ENCODE data around the gene TMEM258. TPM values are rescaled to one million over a fixed set of nuclear protein-coding genes. Genes with fewer than 3 reads are reported as not detected.

Gene TMEM258
- 61.3 and 159 TPM in 2 replicates for total RNA-seq

DNA sequence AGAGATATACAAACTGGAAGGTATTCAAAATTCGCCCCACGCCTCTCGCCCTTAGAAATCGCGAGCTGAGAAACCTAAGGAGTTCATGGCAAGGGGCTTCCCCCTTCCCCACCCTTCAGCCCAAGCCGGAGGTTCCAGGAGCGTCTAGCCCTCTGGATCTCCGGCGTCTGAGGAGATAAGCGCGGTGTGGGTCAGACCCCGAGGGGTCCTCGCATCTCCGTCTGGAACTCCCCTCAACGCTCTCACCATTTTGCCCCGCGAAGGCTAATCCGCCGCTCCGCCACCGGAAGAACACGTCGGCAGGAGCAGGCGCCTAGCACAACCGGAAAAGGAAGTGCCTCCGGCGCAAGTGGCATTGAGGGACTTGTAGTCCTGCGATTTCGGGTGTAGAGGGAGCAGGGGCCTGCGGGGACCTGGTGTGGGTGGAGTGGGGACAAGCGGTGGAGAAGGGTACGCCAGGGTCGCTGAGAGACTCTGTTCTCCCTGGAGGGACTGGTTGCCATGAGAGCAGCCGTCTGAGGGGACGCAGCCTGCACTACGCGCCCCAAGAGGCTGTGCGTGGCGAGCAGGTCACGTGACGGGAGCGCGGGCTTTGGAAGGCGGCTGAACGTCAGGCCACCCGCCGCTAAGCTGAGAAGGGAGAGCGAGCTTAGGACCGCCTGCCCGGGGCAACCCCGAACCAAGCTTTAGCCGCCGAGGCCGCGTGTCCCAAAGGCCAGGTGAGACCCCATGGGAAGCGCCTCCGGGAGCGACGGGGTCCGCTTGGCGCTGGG lies at the start of gene TMEM258, which contains the start of gene FEN1:
Gene TMEM258, minus strand, starts transcription at position 290 of the 773 bp plus-strand sequence. Its CDS starts 41 bp downstream, at position 249.
Gene FEN1, plus strand, starts transcription at position 602 of the 773 bp plus-strand sequence. CDS start 2,451 bp downstream, outside the sequence.
- TF ChIP-seq, protein P1, sequence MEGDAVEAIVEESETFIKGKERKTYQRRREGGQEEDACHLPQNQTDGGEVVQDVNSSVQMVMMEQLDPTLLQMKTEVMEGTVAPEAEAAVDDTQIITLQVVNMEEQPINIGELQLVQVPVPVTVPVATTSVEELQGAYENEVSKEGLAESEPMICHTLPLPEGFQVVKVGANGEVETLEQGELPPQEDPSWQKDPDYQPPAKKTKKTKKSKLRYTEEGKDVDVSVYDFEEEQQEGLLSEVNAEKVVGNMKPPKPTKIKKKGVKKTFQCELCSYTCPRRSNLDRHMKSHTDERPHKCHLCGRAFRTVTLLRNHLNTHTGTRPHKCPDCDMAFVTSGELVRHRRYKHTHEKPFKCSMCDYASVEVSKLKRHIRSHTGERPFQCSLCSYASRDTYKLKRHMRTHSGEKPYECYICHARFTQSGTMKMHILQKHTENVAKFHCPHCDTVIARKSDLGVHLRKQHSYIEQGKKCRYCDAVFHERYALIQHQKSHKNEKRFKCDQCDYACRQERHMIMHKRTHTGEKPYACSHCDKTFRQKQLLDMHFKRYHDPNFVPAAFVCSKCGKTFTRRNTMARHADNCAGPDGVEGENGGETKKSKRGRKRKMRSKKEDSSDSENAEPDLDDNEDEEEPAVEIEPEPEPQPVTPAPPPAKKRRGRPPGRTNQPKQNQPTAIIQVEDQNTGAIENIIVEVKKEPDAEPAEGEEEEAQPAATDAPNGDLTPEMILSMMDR (IDR thresholded peaks at IDR 0.05; ENCODE audit: insufficient read depth, low read length, severe bottlenecking): peak; percentile 9
- no peaks in the 10 kb centered on the region for H3K27me3 ChIP-seq (ENCODE audit: control insufficient read depth, insufficient read depth, low read length)
- peaks cover 22% of the 10 kb centered on the region for H3K36me3 ChIP-seq (ENCODE audit: control insufficient read depth, insufficient read depth, low read length)
- DNase-seq (ENCODE audit: low read depth): peak; percentile 86
- FAIRE-seq: no peak
- peak within 1 kb of the TSS; percentile 81 for H3K4me3 ChIP-seq (ENCODE audit: low read depth, low read length)

DNA sequence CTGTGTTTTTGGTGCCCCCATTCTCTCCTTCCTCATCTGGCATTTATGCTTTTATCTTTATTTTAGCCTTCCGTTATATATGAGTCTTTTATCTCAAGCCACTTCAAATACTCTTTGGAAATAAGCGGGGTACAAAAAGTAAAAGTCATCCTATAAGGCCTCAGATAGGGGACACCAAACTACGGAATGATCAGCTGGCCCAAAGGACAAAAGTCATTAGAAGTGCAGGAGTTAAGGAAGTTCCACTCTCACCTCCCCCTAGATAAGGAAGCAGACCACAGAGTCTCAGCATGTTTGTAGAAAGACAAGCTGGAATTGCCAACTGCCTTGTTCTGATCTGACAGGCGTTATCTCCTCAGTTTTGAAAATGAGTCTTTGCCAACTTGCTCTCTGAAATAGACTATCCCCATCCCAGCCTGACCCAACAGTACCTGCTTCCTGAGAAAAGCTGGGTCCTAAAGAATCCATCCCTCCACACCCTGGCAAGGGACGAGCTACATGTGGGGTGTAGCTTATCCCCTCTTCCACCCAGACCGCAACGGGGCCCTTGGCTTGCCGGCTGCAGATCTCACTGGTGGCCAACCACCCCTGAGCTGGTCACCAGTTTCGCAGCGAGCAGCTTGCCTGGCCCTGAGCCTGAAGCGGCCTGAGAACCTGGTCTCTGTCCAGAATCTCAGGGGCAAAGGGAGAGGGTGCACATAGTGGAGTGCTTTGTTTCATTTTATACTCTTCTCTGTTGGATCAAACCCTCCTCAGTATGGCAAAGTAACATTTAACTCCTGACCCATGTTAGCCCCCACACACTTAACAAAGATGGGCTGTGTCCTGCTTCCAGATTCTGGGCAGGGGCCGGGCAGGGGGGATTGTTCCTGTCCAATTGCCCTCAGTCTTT lies 49.5 kb upstream of the TMEM258 start:
- TF ChIP-seq, protein P1 (IDR thresholded peaks at IDR 0.05; ENCODE audit: insufficient read depth, low read length, severe bottlenecking): no peak
- no peak for FAIRE-seq
- Histone ChIP-seq H3K36me3 (ENCODE audit: control insufficient read depth, insufficient read depth, low read length) (peaks cover 31% of the 10 kb centered on the region), H3K4me3 (ENCODE audit: low read depth, low read length) (no peak overlapping the region), H3K27me3 (ENCODE audit: control insufficient read depth, insufficient read depth, low read length) (no peaks in the 10 kb centered on the region)
- no peak for DNase-seq (ENCODE audit: low read depth)

DNA sequence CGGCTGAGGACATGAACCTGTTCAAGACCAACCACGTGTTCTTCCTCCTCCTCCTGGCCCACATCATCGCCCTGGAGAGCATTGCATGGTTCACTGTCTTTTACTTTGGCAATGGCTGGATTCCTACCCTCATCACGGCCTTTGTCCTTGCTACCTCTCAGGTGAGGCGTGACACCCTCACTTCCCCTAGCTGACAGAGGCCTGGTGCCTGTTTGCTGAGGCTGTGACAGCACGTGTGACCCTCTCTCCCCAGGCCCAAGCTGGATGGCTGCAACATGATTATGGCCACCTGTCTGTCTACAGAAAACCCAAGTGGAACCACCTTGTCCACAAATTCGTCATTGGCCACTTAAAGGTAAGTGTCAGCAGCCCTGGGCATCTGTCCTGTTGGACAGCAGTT lies 48.0 kb upstream of the TMEM258 start:
- TF ChIP-seq, protein P1 (IDR thresholded peaks at IDR 0.05; ENCODE audit: insufficient read depth, low read length, severe bottlenecking): no peak
- H3K4me3 ChIP-seq (ENCODE audit: low read depth, low read length): no peak overlapping the region
- no peaks in the 10 kb centered on the region for H3K27me3 ChIP-seq (ENCODE audit: control insufficient read depth, insufficient read depth, low read length)
- FAIRE-seq: no peak
- H3K36me3 ChIP-seq (ENCODE audit: control insufficient read depth, insufficient read depth, low read length): peaks cover 27% of the 10 kb centered on the region
- DNase-seq (ENCODE audit: low read depth): no peak

DNA sequence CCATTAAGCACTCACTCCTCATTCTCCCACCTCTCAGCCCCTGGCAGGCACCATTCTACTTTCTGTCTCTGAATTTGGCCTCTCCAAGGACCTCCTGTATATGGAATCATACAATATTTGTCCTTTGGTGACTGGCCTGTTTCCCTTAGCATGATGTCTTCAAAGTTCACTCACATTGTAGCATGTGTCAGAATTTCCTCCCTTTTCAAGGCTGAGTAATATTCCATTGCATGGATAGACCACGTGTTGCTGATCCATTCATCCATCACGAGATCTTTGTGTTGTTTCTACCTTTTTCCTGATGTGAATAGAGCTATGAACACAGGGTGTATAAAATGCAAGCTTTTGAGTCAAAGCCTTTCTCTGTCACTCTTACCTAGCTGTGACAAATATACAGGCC lies 47.3 kb upstream of the TMEM258 start:
- Histone ChIP-seq H3K4me3 (ENCODE audit: low read depth, low read length) (no peak overlapping the region), H3K27me3 (ENCODE audit: control insufficient read depth, insufficient read depth, low read length) (no peaks in the 10 kb centered on the region), H3K36me3 (ENCODE audit: control insufficient read depth, insufficient read depth, low read length) (peaks cover 25% of the 10 kb centered on the region)
- DNase-seq (ENCODE audit: low read depth): no peak
- FAIRE-seq: no peak
- TF ChIP-seq, protein P1 (IDR thresholded peaks at IDR 0.05; ENCODE audit: insufficient read depth, low read length, severe bottlenecking): no peak

DNA sequence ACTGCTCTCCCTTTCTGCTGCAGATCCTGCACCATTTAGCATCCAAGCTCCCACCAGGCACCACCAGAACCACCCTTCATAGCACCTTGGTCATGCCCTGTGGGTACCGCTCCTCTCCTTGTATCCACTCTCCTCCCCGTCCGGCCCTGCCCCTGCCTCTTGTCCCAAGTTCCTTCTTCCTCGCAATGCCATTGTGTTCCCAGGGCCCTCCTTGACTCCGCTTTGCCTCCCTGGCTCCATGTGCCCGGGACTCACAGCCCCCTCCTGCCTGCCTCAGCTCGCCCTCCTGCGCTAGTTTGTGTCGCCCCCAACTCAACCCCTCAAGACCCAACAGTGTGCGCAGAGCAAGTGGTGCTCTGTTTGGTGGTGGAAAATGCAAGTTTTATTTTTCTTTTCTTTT lies 46.5 kb upstream of the TMEM258 start:
- Histone ChIP-seq H3K36me3 (ENCODE audit: control insufficient read depth, insufficient read depth, low read length) (peaks cover 25% of the 10 kb centered on the region), H3K4me3 (ENCODE audit: low read depth, low read length) (no peak overlapping the region), H3K27me3 (ENCODE audit: control insufficient read depth, insufficient read depth, low read length) (no peaks in the 10 kb centered on the region)
- TF ChIP-seq, protein P1 (IDR thresholded peaks at IDR 0.05; ENCODE audit: insufficient read depth, low read length, severe bottlenecking): no peak
- FAIRE-seq: no peak
- DNase-seq (ENCODE audit: low read depth): no peak

All from bronchial epithelial cell (primary cell).